HUES64 (cell line): Measurements from ENCODE around the gene FOXP1.

Source experiments
- H3K27ac ChIP-seq: 2 replicates; pipeline ENCODE4 v1.7.0; 2013; ENCODE audit warnings: low read depth, low read length, inconsistent platforms
- H3K27me3 ChIP-seq: 2 replicates; pipeline ENCODE4 v1.6.1; 2013; ENCODE audit warnings: mild to moderate bottlenecking, low read length; ENCODE audit not compliant: insufficient read depth
- H3K36me3 ChIP-seq: 2 replicates; pipeline ENCODE4 v1.6.1; 2013; ENCODE audit warnings: mild to moderate bottlenecking, low read length; ENCODE audit not compliant: insufficient read depth
- H3K4me1 ChIP-seq: 2 replicates; pipeline ENCODE4 v1.6.1; 2013; ENCODE audit warnings: mild to moderate bottlenecking, low read length, moderate library complexity; ENCODE audit not compliant: insufficient read depth
- H3K4me3 ChIP-seq: 2 replicates; pipeline ENCODE4 v1.5.1; 2013; ENCODE audit warnings: mild to moderate bottlenecking, low read length, moderate library complexity
- H3K9ac ChIP-seq: 2 replicates; pipeline ENCODE4 v1.6.1; 2013; ENCODE audit warnings: mild to moderate bottlenecking, low read depth, low read length
- H3K9me3 ChIP-seq: 2 replicates; pipeline ENCODE4 v1.6.1; 2013; ENCODE audit warnings: low read depth, low read length; ENCODE audit not compliant: insufficient read depth
- WGBS: fragments of 150-250, 120-280 bp; methylation state at CpG from one replicate; pipeline ENCODE4 v1.1.7; 2013; ENCODE audit warnings: missing lambda C conversion rate; 5-methylcytosine and 5-hydroxymethylcytosine counted together

The FOXP1 gene

GRCh38 chr3:71421475-71421819 lies 162.1 kb downstream of the FOXP1 start:
- no peaks in the 10 kb centered on the region for H3K36me3 ChIP-seq
- 97% methylated on average over 4 of the region's 4 CpGs for WGBS
- H3K9ac ChIP-seq = no peak overlapping the region
- no peaks in the 10 kb centered on the region; the same call in 1 of the 2 replicates for H3K4me1 ChIP-seq
- no peaks in the 10 kb centered on the region for H3K9me3 ChIP-seq
- no peaks in the 10 kb centered on the region for H3K27me3 ChIP-seq
- H3K27ac ChIP-seq = no peak overlapping the region
- H3K4me3 ChIP-seq = no peak overlapping the region

GRCh38 chr3:71419369-71419768 lies 164.2 kb downstream of the FOXP1 start:
- Histone ChIP-seq H3K4me3 (no peak overlapping the region), H3K4me1 (peaks cover under 1% of the 10 kb centered on the region), H3K36me3 (no peaks in the 10 kb centered on the region), H3K9ac (no peak overlapping the region), H3K27ac (no peak overlapping the region), H3K27me3 (no peaks in the 10 kb centered on the region), H3K9me3 (no peaks in the 10 kb centered on the region)
- 91% methylated on average over 1 of the region's 2 CpGs for WGBS

GRCh38 chr3:71417791-71418190 lies 165.7 kb downstream of the FOXP1 start:
- WGBS = 98% methylated on average over 6 of the region's 6 CpGs
- Histone ChIP-seq H3K4me3 (no peak overlapping the region), H3K27ac (no peak overlapping the region), H3K27me3 (no peaks in the 10 kb centered on the region), H3K36me3 (no peaks in the 10 kb centered on the region), H3K4me1 (peaks cover 9% of the 10 kb centered on the region), H3K9me3 (no peaks in the 10 kb centered on the region), H3K9ac (no peak overlapping the region)

GRCh38 chr3:71416876-71417275 lies 166.7 kb downstream of the FOXP1 start:
- H3K27ac ChIP-seq = no peak overlapping the region
- H3K4me1 ChIP-seq = peaks cover 9% of the 10 kb centered on the region
- no peak overlapping the region for H3K9ac ChIP-seq
- H3K4me3 ChIP-seq = no peak overlapping the region
- no peaks in the 10 kb centered on the region for H3K36me3 ChIP-seq
- no peaks in the 10 kb centered on the region for H3K27me3 ChIP-seq
- 83% methylated on average over 8 of the region's 8 CpGs for WGBS
- no peaks in the 10 kb centered on the region for H3K9me3 ChIP-seq

GRCh38 chr3:71415681-71416122 lies 167.8 kb downstream of the FOXP1 start:
- Histone ChIP-seq H3K4me3 (no peak overlapping the region), H3K27me3 (no peaks in the 10 kb centered on the region), H3K9me3 (no peaks in the 10 kb centered on the region), H3K9ac (no peak overlapping the region), H3K4me1 (peaks cover 9% of the 10 kb centered on the region), H3K36me3 (no peaks in the 10 kb centered on the region), H3K27ac (no peak overlapping the region)
- 77% methylated on average over 2 of the region's 2 CpGs for WGBS

DNA sequence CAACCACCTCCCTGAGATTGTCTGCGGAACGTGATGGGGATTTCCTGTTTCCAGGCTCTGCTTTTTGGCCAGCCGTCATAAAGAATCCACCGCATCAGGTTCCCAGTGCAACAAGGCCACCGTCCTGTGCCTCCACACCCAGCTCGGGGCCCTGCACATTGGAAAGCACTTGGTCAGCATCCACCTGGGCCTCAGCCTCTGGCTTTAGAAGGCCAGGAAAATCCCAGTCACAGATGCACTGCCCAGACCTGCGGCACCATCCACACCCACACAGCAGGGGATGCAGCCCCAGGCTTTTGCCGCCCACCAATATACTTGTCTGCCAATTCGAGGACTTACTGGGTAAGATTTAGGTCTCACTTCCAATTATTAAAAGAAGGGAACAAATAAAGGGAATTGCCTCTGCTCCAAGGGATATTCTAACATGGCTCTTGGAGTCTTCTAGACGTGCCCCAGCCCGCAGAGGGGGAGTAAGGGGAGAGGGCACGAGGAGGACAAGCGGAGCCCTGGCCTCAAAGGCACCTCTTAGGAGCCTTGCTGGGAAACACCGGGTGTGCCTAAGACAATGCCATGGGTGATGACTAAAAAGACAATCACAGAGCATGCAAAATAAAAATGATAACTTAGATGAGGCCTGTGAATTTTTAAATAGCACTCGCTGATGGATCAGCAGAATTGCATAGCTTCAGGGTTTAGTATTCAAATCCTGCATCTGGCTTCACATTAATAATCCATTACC lies 169.2 kb downstream of the FOXP1 start:
- 87% methylated on average over 15 of the region's 15 CpGs for WGBS

DNA sequence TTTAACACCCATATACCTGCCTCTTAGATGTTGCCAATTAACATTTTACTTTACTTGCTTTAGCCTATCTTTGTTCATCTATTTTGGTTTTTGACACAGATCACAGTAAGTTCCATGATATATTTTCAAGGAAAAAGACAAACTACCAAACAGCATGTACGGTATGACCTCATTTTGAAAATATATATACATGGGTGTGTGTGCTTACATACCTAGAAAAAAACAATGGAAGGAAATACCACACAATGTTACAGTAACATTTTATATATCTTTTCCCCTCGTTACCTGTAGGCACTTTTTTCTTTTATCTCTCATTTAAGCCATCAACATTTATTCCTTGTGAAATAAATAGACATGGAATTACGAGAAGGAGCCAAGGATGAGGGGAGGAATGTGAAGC lies 170.0 kb downstream of the FOXP1 start:
- H3K4me1 ChIP-seq = peaks cover 9% of the 10 kb centered on the region
- no peaks in the 10 kb centered on the region for H3K36me3 ChIP-seq
- no peaks in the 10 kb centered on the region for H3K9me3 ChIP-seq
- H3K9ac ChIP-seq = no peak overlapping the region
- no peak overlapping the region for H3K27ac ChIP-seq
- no peaks in the 10 kb centered on the region for H3K27me3 ChIP-seq
- 100% methylated on average over 1 of the region's 3 CpGs for WGBS
- no peak overlapping the region for H3K4me3 ChIP-seq

More for the DNA sequence above, 169.2 kb downstream of the FOXP1 start:
- H3K4me3 ChIP-seq = no peak overlapping the region
- H3K36me3 ChIP-seq = no peaks in the 10 kb centered on the region
- no peak overlapping the region for H3K9ac ChIP-seq
- no peaks in the 10 kb centered on the region for H3K9me3 ChIP-seq
- no peaks in the 10 kb centered on the region for H3K27me3 ChIP-seq
- H3K27ac ChIP-seq = no peak overlapping the region
- H3K4me1 ChIP-seq = peaks cover 9% of the 10 kb centered on the region

DNA sequence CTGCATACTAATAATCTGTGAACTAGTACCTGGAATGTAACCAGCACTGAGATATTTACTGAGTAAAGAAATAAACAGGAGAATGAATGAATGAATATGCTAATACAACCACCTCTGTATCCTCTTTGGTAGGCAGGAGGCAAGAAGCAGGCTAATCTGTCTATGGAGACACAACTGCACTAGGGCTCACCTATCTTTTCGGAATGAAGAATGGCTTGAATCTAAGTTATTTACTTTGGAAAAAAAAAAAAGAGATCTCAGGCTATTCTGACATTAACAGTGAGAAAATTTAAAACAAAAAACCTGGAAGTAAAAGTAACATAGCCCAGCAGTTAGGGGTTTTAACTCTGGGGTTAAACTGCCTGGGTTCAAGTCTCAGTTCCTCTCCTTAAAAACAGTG lies 174.2 kb downstream of the FOXP1 start:
- H3K27me3 ChIP-seq = no peaks in the 10 kb centered on the region
- no peak overlapping the region for H3K27ac ChIP-seq
- 83% methylated on average over 1 of the region's 1 CpG for WGBS
- no peak overlapping the region for H3K9ac ChIP-seq
- H3K4me3 ChIP-seq = no peak overlapping the region
- H3K9me3 ChIP-seq = no peaks in the 10 kb centered on the region
- H3K4me1 ChIP-seq = peaks cover 17% of the 10 kb centered on the region
- no peaks in the 10 kb centered on the region for H3K36me3 ChIP-seq

GRCh38 chr3:71408903-71409302 lies 174.6 kb downstream of the FOXP1 start:
- Histone ChIP-seq H3K4me3 (no peak overlapping the region), H3K4me1 (peaks cover 12% of the 10 kb centered on the region; the same call in 1 of the 2 replicates), H3K27me3 (no peaks in the 10 kb centered on the region), H3K9ac (no peak overlapping the region), H3K9me3 (no peaks in the 10 kb centered on the region), H3K27ac (no peak overlapping the region), H3K36me3 (no peaks in the 10 kb centered on the region)
- 90% methylated on average over 2 of the region's 2 CpGs for WGBS

GRCh38 chr3:71407823-71408222 lies 175.7 kb downstream of the FOXP1 start:
- Histone ChIP-seq H3K4me1 (peaks cover 9% of the 10 kb centered on the region; the same call in 1 of the 2 replicates), H3K27me3 (no peaks in the 10 kb centered on the region), H3K36me3 (no peaks in the 10 kb centered on the region), H3K9ac (no peak overlapping the region), H3K27ac (no peak overlapping the region), H3K4me3 (no peak overlapping the region), H3K9me3 (no peaks in the 10 kb centered on the region)
- WGBS = 62% methylated on average over 10 of the region's 10 CpGs

- H3K9me3 ChIP-seq = no peaks in the 10 kb centered on the region
- peaks cover 9% of the 10 kb centered on the region; the same call in 1 of the 2 replicates for H3K4me1 ChIP-seq
- no peak overlapping the region for H3K4me3 ChIP-seq
- 91% methylated on average over 7 of the region's 10 CpGs for WGBS
- H3K27ac ChIP-seq = no peak overlapping the region
- H3K27me3 ChIP-seq = no peaks in the 10 kb centered on the region
- H3K9ac ChIP-seq = no peak overlapping the region
- H3K36me3 ChIP-seq = no peaks in the 10 kb centered on the region
Observed at GRCh38 chr3:71406972-71407810, 176.3 kb downstream of the FOXP1 start.
